ENCODE data around the gene ADCY1.

DNA sequence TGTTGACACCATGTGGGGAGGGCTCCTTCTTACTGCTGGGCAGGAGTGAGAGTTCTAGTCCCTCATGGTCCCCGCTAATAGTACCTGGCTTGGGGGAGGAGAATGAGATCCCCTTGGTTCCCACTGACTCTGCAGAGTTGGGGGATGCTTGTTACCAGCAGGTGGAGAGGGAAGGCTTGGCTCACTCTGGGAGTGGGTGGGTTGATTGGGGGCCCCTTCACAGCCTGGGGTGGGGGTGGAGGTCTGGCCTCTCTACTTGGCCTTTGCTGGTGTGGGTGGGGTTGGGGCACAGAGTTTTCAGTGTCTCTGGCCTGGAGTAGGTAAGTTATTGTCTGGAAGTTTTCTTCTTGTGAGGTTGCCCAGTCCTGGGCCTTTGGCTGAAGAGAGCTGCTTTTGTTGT is 31.9 kb downstream of the ADCY1 start:
- TF ChIP-seq, protein P1, sequence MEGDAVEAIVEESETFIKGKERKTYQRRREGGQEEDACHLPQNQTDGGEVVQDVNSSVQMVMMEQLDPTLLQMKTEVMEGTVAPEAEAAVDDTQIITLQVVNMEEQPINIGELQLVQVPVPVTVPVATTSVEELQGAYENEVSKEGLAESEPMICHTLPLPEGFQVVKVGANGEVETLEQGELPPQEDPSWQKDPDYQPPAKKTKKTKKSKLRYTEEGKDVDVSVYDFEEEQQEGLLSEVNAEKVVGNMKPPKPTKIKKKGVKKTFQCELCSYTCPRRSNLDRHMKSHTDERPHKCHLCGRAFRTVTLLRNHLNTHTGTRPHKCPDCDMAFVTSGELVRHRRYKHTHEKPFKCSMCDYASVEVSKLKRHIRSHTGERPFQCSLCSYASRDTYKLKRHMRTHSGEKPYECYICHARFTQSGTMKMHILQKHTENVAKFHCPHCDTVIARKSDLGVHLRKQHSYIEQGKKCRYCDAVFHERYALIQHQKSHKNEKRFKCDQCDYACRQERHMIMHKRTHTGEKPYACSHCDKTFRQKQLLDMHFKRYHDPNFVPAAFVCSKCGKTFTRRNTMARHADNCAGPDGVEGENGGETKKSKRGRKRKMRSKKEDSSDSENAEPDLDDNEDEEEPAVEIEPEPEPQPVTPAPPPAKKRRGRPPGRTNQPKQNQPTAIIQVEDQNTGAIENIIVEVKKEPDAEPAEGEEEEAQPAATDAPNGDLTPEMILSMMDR (conservative IDR thresholded peaks at IDR 0.05 in 1 of 2, IDR thresholded peaks at IDR 0.05 in 1 of 2; ENCODE audit: extremely low read depth in 1 of 2, insufficient read depth in 1 of 2, low read depth in 1 of 2, low read length in 2 of 2): no peak
- no peak for TF ChIP-seq EZH2 (IDR thresholded peaks at IDR 0.05; ENCODE audit: borderline replicate concordance, low read length)
